ENCODE measurements around the gene LRP1. TPM values are rescaled to one million over a fixed set of nuclear protein-coding genes. Genes with fewer than 3 reads are reported as not detected.

The LRP1 gene
- total and polyA plus RNA-seq, 2 of the 13 experiments (the other 11 are each of a cell fraction or from before 2014, with no cell fraction given), result 14.7 to 30.8 TPM

DNA sequence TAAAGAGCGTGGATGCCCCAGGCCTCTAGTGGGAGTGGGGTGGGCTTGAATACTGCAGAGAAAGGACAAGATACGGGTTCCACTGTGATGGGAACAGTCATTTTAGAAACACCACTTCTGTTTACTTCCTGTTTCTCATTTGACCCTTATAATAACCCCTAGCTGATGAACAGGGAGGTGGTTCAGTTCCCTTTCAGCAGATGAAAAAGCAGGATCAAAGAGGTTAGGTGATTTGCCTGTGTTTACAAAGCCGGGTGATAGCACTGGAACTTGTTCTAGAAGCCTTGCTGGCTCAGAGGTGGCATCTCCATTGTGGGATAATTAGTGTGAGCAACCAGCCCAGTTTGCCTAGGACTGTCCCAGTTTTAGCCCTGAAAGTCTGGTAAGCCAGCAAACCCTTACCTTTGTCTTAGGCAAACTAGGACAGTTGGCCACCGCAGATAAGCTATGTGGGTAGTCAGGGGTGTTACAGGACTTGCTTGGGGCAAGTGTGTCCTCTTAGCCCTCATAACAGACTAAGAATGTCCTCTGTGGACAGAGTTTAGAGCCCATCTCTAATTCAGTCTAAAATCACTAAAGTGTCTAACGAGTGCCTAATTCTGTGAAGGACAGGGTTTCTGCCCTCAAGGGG is 26.6 kb downstream of the LRP1 start (continued):
- TF ChIP-seq WIZ (CRISPR knock-in tag; IDR thresholded peaks at IDR 0.05), result no peak
- peak; percentile 25; the same call in 1 of the 2 replicates for TF ChIP-seq ISL2 (CRISPR knock-in tag; IDR thresholded peaks at IDR 0.05)
- TF ChIP-seq, protein P1, sequence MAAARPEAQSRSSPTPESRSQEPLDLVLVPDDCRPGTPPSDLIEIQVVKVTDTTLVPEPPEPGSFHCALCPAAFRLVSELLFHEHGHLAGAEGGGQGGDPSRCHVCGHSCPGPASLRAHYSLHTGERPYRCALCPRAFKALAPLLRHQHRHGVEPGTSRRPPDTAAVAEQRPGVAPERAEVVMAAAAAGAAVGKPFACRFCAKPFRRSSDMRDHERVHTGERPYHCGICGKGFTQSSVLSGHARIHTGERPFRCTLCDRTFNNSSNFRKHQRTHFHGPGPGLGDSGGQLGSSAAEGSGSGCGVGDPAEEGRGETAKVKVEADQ (CRISPR knock-in tag; IDR thresholded peaks at IDR 0.05; ENCODE audit: borderline replicate concordance), result no peak
- no peak for TF ChIP-seq ZNF737 (CRISPR knock-in tag; IDR thresholded peaks at IDR 0.05; ENCODE audit: borderline replicate concordance)
- TF ChIP-seq, protein P2, sequence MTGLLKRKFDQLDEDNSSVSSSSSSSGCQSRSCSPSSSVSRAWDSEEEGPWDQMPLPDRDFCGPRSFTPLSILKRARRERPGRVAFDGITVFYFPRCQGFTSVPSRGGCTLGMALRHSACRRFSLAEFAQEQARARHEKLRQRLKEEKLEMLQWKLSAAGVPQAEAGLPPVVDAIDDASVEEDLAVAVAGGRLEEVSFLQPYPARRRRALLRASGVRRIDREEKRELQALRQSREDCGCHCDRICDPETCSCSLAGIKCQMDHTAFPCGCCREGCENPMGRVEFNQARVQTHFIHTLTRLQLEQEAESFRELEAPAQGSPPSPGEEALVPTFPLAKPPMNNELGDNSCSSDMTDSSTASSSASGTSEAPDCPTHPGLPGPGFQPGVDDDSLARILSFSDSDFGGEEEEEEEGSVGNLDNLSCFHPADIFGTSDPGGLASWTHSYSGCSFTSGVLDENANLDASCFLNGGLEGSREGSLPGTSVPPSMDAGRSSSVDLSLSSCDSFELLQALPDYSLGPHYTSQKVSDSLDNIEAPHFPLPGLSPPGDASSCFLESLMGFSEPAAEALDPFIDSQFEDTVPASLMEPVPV (CRISPR knock-in tag; IDR thresholded peaks at IDR 0.05), result no peak
- no peak for TF ChIP-seq HDAC1 (CRISPR knock-in tag; IDR thresholded peaks at IDR 0.05)
- TF ChIP-seq SP2 (CRISPR knock-in tag; IDR thresholded peaks at IDR 0.05), result no peak
- TF ChIP-seq ZNF317 (CRISPR knock-in tag; IDR thresholded peaks at IDR 0.05), result no peak
- no peak for TF ChIP-seq ZNF761 (CRISPR knock-in tag; conservative IDR thresholded peaks at IDR 0.05)
- no peak for TF ChIP-seq TRIM24 (CRISPR knock-in tag; IDR thresholded peaks at IDR 0.05)
- TF ChIP-seq POLR2G (IDR thresholded peaks at IDR 0.05; ENCODE audit: low read depth, low read length), result no peak
- TF ChIP-seq, protein P3, sequence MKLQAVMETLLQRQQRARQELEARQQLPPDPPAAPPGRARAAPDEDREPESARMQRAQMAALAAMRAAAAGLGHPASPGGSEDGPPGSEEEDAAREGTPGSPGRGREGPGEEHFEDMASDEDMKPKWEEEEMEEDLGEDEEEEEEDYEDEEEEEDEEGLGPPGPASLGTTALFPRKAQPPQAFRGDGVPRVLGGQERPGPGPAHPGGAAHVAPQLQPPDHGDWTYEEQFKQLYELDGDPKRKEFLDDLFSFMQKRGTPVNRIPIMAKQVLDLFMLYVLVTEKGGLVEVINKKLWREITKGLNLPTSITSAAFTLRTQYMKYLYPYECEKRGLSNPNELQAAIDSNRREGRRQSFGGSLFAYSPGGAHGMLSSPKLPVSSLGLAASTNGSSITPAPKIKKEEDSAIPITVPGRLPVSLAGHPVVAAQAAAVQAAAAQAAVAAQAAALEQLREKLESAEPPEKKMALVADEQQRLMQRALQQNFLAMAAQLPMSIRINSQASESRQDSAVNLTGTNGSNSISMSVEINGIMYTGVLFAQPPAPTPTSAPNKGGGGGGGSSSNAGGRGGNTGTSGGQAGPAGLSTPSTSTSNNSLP (IDR thresholded peaks at IDR 0.05; ENCODE audit: low read depth, low read length), result no peak
- TF ChIP-seq XRCC5 (optimal IDR thresholded peaks at IDR 0.05; ENCODE audit: low read length), result no peak
- TF ChIP-seq, protein P4, sequence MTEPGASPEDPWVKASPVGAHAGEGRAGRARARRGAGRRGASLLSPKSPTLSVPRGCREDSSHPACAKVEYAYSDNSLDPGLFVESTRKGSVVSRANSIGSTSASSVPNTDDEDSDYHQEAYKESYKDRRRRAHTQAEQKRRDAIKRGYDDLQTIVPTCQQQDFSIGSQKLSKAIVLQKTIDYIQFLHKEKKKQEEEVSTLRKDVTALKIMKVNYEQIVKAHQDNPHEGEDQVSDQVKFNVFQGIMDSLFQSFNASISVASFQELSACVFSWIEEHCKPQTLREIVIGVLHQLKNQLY (CRISPR knock-in tag; IDR thresholded peaks at IDR 0.05), result no peak
- no peak for TF ChIP-seq ZNF546 (CRISPR knock-in tag; conservative IDR thresholded peaks at IDR 0.05)
- TF ChIP-seq, protein P5, sequence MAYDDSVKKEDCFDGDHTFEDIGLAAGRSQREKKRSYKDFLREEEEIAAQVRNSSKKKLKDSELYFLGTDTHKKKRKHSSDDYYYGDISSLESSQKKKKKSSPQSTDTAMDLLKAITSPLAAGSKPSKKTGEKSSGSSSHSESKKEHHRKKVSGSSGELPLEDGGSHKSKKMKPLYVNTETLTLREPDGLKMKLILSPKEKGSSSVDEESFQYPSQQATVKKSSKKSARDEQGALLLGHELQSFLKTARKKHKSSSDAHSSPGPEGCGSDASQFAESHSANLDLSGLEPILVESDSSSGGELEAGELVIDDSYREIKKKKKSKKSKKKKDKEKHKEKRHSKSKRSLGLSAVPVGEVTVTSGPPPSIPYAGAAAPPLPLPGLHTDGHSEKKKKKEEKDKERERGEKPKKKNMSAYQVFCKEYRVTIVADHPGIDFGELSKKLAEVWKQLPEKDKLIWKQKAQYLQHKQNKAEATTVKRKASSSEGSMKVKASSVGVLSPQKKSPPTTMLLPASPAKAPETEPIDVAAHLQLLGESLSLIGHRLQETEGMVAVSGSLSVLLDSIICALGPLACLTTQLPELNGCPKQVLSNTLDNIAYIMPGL (CRISPR knock-in tag; IDR thresholded peaks at IDR 0.05; ENCODE audit: borderline replicate concordance in 1 of 2, low read depth in 1 of 2), result no peak

Data from HepG2 (cell line).